ENCODE results near the gene MYADML2.

MYADML2 gene

DNA sequence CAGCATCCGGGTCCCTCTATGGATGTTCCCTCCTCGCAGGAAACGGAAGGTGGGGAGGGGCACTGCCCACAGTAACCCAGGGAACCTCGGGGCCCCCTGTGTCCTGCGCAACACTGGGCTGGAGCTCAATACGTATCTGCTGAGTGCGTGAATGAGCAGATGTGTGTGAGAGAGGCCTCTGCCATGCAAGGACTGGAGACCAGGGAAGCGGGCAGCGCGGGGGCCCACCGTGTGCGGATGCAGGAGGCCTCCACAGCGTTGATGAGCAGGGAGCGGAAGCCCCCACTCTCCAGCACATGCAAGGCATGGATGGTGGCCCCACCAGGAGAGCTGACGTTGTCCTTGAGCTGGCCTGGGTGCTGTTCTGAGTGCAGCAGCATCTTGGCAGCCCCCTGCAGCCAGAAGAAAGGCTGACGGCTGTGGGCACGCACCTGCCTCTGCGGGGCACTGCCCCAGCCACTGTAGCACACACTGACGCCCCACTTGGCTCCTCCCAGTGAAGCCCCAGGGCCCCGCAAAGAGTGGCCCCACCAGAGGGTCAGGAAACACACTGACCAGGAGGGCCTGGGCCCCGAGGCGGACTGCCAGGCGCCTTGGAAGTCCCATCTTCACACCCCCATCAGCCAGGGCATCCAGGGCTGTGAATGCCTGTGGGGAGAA, 12.8 kb downstream of the MYADML2 start:
- TF ChIP-seq, protein P1, sequence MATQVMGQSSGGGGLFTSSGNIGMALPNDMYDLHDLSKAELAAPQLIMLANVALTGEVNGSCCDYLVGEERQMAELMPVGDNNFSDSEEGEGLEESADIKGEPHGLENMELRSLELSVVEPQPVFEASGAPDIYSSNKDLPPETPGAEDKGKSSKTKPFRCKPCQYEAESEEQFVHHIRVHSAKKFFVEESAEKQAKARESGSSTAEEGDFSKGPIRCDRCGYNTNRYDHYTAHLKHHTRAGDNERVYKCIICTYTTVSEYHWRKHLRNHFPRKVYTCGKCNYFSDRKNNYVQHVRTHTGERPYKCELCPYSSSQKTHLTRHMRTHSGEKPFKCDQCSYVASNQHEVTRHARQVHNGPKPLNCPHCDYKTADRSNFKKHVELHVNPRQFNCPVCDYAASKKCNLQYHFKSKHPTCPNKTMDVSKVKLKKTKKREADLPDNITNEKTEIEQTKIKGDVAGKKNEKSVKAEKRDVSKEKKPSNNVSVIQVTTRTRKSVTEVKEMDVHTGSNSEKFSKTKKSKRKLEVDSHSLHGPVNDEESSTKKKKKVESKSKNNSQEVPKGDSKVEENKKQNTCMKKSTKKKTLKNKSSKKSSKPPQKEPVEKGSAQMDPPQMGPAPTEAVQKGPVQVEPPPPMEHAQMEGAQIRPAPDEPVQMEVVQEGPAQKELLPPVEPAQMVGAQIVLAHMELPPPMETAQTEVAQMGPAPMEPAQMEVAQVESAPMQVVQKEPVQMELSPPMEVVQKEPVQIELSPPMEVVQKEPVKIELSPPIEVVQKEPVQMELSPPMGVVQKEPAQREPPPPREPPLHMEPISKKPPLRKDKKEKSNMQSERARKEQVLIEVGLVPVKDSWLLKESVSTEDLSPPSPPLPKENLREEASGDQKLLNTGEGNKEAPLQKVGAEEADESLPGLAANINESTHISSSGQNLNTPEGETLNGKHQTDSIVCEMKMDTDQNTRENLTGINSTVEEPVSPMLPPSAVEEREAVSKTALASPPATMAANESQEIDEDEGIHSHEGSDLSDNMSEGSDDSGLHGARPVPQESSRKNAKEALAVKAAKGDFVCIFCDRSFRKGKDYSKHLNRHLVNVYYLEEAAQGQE (IDR thresholded peaks at IDR 0.05; ENCODE audit: insufficient read depth in 1 of 2, low read depth in 2 of 2, low read length in 2 of 2), result no peak
- TF ChIP-seq FOXP2 (optimal IDR thresholded peaks at IDR 0.05; ENCODE audit: borderline replicate concordance, extremely low read depth, extremely low read length, insufficient read depth) (no peak), SIN3A (IDR thresholded peaks at IDR 0.05; ENCODE audit: borderline replicate concordance, insufficient read depth, low read length) (no peak), TAF1 (IDR thresholded peaks at IDR 0.05; ENCODE audit: borderline replicate concordance, insufficient read depth, low read length) (no peak), POLR2AphosphoS5 (IDR thresholded peaks at IDR 0.05; ENCODE audit: low read depth, low read length) (no peak)

DNA sequence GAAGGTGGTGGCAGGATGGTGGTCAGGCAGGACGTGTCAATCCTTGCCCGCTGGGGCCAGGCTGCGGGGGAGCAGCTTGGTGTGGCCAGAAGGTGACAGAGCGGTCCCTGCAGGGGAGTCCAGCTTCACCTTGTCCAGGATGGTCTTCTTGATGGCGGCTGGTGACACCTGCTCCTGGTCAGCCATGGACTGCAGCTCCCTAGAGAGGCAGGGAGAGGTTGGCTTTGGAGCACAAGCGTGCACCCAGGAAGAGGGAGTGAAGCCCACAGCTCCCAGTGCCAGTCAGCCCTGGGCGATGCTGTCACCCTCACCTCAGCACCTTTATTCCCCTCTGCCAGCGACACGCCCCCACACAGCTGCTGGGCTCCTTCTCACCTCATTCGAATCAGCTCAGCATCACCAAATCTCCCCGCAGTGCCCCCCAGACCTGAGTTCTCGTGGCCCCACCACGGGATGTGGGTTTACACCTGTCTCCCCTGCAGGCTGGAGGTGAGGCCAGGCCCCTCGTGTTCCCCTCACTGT, 13.8 kb downstream of the MYADML2 start:
- no peak; the same call in 1 of the 2 replicates for TF ChIP-seq POLR2AphosphoS5 (IDR thresholded peaks at IDR 0.05; ENCODE audit: low read depth, low read length)
- no peak for TF ChIP-seq SIN3A (IDR thresholded peaks at IDR 0.05; ENCODE audit: borderline replicate concordance, insufficient read depth, low read length)
- no peak for TF ChIP-seq FOXP2 (optimal IDR thresholded peaks at IDR 0.05; ENCODE audit: borderline replicate concordance, extremely low read depth, extremely low read length, insufficient read depth)
- TF ChIP-seq, protein P1 (IDR thresholded peaks at IDR 0.05; ENCODE audit: insufficient read depth in 1 of 2, low read depth in 2 of 2, low read length in 2 of 2), result no peak
- no peak for TF ChIP-seq TAF1 (IDR thresholded peaks at IDR 0.05; ENCODE audit: borderline replicate concordance, insufficient read depth, low read length)

DNA sequence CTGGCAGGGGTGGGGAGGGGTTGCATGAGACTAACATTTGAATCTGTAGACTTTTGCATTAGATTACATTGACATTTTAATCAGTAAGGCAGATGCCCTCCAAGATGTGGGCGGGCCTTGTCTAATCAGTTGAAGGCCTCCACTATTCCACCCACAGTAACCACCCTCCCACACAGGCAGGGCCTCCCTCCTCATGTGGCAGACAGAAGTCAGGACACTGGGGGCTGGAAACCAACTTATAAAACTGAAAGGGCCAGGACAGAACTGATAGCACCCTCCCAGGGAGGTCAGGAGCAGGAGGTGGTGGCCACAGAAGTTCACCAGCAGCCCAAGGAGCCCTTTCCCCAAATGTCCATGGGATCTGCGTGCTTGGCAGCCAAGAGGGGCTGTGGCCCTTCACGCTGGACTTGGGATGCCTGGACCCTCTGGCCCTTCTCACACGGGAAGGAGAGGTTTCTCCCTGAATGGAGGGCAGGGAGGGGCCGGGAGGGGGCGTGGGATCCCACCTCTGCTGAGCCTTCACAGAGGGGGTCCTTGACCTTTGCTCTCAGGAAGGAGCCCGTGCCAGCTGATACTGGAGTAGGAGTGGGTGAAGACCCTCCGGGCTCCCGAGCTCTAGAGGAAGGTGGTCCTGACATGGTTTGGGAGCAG, 14.6 kb downstream of the MYADML2 start:
- TF ChIP-seq POLR2AphosphoS5 (IDR thresholded peaks at IDR 0.05; ENCODE audit: low read depth, low read length) (no peak), FOXP2 (optimal IDR thresholded peaks at IDR 0.05; ENCODE audit: borderline replicate concordance, extremely low read depth, extremely low read length, insufficient read depth) (no peak)

DNA sequence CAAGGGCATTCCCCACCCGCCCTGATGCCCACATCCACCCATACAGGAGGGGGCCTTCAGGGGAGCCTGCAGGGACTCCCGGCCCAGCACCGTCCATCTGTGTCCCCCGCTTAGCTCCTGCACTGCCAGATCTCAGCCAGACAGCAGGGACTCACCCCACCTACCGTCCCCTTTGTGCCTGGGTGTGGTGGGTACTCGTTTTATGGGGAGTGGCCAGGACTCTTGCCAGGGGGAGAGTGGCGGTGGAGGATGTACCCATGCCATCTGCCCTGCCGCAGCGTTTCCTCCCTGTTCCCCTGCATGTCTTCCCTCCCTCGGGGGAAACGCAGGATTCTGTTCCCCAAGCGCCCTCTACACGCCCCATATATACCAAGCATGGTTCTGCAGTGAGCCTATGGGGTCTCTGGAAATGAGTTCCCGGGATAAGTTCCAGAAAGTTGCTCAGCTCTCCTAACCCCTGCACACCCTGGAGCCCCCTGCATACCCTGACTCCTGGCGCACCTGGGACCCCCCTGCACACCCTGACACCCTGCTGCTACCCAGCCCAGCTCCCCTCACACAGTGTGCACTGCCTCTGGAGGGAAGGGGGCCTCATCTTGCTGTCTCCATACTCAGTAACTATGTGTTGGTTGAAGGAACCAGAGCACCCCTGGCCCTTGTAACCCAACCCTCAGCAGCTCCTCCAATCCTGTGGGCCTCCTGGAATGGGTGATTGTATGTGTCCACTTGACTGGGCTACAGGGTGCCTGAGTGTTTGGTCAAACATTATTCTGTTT, 15.3 kb downstream of the MYADML2 start:
- TF ChIP-seq FOXP2 (optimal IDR thresholded peaks at IDR 0.05; ENCODE audit: borderline replicate concordance, extremely low read depth, extremely low read length, insufficient read depth), result no peak
- no peak for TF ChIP-seq TAF1 (IDR thresholded peaks at IDR 0.05; ENCODE audit: borderline replicate concordance, insufficient read depth, low read length)
- no peak; the same call in none of the 2 replicates for TF ChIP-seq POLR2AphosphoS5 (IDR thresholded peaks at IDR 0.05; ENCODE audit: low read depth, low read length)
- no peak; the same call in 1 of the 2 replicates for TF ChIP-seq SIN3A (IDR thresholded peaks at IDR 0.05; ENCODE audit: borderline replicate concordance, insufficient read depth, low read length)
- TF ChIP-seq, protein P1 (IDR thresholded peaks at IDR 0.05; ENCODE audit: insufficient read depth in 1 of 2, low read depth in 2 of 2, low read length in 2 of 2), result no peak

DNA sequence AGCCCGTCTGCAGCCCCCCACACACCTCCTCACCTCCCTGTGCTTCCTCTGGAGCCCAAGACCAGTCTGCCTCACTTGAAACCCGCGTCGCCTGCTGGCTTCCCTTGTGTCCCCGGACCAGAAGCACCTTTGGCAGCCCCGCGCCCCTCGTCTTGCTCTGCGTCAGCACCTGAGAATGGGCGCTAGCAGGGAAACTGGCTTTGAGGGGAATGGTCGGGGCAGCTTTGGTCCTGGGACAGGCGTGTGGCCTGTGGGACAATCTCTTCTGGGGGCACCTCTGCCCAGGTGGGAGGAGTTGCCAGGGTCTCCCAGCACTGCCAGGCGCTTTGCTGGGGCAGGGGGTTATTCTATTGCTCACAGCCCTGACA, 15.9 kb downstream of the MYADML2 start:
- TF ChIP-seq FOXP2 (optimal IDR thresholded peaks at IDR 0.05; ENCODE audit: borderline replicate concordance, extremely low read depth, extremely low read length, insufficient read depth), result no peak
- no peak for TF ChIP-seq POLR2AphosphoS5 (IDR thresholded peaks at IDR 0.05; ENCODE audit: low read depth, low read length)
- no peak for TF ChIP-seq TAF1 (IDR thresholded peaks at IDR 0.05; ENCODE audit: borderline replicate concordance, insufficient read depth, low read length)
- TF ChIP-seq SIN3A (IDR thresholded peaks at IDR 0.05; ENCODE audit: borderline replicate concordance, insufficient read depth, low read length), result no peak
- TF ChIP-seq, protein P1 (IDR thresholded peaks at IDR 0.05; ENCODE audit: insufficient read depth in 1 of 2, low read depth in 2 of 2, low read length in 2 of 2), result no peak

Data from PFSK-1 (cell line).